GM19467 (cell line): ENCODE measurements around the gene AKAP6.

Source experiments
- ATAC-seq: cut with Tn5 transposase; IDR thresholded peaks from one replicate; pipeline ENCODE4 v1.9.1; 2021; ENCODE audit warnings: mild to moderate bottlenecking, moderate library complexity; ENCODE audit not compliant: unreplicated experiment

The AKAP6 gene

GRCh38 chr14:32473464-32473855 is 144.4 kb downstream of the AKAP6 start:
- ATAC-seq: no peak

- no peak for ATAC-seq
Observed at GRCh38 chr14:32474478-32475195, 145.5 kb downstream of the AKAP6 start.

DNA sequence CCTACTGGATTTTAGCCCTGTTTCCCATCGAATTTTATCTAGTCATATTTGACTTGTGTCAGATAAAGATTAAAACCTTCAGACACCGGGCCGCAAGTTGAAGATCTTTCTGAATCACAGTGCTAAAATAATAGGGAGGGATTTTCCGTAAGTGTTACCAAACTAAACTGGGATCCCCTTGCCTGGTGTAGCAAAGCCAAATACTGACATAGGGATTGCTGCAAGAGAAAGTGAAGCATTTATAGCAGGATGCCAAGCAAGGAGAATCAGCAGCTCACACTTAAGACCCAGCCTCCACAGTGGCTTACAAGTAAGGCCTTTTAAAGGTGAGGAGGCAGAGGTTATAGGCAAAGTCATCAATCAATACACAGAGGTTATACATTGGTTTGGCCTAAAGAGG is 147.4 kb downstream of the AKAP6 start:
- no peak for ATAC-seq

DNA sequence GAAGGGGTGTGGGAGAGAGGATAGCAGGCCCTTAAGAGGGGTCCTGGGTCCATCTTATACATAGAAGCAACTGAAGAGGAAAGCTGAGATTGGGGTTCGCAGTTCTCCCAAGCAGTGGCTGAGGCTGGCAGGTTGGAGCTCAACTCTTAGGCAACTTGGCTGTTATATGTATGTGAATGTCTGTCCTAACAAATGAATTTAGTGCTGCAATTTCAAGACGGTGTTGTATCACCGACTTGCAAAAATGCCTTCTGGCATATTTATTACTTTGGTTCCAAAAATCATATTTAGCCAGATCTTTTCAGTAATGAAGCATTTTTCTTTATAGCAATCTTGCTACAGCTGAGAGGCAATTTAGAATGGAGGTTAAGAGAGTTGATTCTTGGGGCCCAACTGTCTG is 148.3 kb downstream of the AKAP6 start:
- ATAC-seq: no peak

DNA sequence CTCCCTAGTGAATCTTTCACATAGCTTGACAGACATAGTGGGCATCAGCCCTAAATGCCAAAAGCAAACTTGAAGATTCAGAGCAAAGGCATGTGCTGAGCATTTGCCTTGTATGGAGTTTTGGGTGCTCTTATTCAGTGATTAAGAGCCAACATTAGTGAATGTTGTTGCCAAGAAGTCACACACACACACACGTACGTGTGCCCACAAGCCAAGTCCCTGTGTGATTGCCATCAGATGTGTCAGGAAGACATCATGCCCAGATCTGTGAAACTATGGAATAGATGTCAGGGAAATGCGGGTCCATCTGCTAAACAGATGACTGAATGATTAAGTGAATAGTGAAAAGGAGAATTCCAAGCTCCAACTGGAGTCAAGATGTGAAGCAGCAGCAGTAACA is 149.0 kb downstream of the AKAP6 start:
- no peak for ATAC-seq

DNA sequence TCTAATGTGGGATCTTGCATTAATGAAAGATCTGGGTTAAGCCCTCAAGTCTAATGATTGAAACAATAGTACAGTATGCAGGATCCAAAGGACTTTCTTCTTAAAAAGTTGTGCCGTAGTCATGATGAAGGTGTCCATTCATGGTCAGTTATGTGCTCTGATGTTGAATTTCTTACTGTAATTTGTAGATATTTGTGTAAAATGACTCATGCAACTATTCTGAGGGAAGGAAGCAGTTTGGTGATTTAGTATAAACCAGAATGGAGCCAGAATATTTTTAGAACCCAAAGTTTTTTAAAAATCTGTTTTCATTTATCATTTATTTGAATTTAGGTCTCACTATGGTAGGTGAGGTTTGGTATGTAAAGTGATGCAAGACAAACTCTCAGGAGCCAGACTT is 151.2 kb downstream of the AKAP6 start:
- ATAC-seq: no peak

DNA sequence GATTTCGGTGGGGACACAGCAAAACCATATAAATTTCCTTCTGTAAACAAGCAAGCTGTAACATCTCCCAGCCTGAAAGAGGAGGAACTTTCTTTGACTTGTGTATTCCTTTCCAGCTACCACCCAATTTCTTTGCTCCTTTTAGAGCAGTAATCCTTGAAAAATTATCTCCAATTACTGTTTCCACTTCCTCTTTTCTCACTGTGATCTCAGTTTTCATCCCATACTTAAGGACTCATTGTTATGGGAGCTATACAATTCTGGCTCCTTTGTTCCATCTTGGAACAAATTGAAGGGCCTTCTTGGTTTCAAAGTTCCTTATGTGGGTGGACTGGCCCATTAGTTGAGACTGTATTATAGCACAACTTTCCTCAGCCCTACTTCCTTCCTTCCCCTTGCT is 152.6 kb downstream of the AKAP6 start:
- ATAC-seq: no peak

- ATAC-seq: no peak
Observed at GRCh38 chr14:32491416-32492016, 162.4 kb downstream of the AKAP6 start.

GRCh38 chr14:32492457-32492856 is 163.4 kb downstream of the AKAP6 start:
- no peak for ATAC-seq

- ATAC-seq: no peak
Observed at GRCh38 chr14:32494609-32495434, 165.7 kb downstream of the AKAP6 start.

DNA sequence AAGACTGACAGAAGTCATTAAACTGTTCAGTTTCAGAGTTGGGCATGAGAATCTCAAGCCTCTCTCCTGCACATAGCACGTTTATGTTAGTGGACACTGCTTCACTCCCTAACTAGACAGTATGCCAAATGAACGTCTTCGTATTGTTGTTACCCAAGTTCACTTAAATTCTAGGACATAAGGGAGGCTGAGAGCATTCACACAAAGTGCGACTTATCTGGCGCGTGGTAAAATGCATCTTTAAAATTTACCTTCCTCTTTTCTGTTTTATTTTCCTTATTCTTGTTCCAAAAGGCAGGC is 166.3 kb downstream of the AKAP6 start:
- no peak for ATAC-seq

GRCh38 chr14:32497248-32497647 is 168.2 kb downstream of the AKAP6 start:
- ATAC-seq: no peak

GRCh38 chr14:32507029-32507984 is 178.2 kb downstream of the AKAP6 start:
- ATAC-seq: no peak

- no peak for ATAC-seq
Observed at GRCh38 chr14:32508281-32508680, 179.2 kb downstream of the AKAP6 start.

- ATAC-seq: no peak
Observed at GRCh38 chr14:32509632-32510187, 180.6 kb downstream of the AKAP6 start.

- no peak for ATAC-seq
Observed at GRCh38 chr14:32510815-32511214, 181.7 kb downstream of the AKAP6 start.

- no peak for ATAC-seq
Observed at GRCh38 chr14:32512348-32512747, 183.2 kb downstream of the AKAP6 start.

DNA sequence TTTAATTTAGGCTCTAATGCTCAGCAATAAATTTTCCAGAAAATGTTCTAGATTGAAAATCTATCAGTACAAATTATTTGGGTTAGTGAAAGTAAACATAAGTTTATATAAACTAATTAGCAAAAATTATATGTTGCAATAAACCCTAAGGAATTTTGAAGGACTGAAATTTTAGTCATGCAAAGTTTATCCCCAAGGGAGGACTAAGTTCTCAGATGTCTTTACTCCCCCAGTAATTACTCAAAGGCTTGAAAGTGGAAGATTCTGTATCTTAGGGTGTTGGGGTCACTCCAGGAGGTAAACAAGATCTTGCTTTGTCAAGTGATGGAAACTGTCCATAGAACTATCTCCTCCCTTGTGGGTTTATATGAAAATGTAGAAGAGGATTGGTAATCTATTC is 183.7 kb downstream of the AKAP6 start:
- no peak for ATAC-seq

GRCh38 chr14:32513571-32514009 is 184.5 kb downstream of the AKAP6 start:
- ATAC-seq: no peak

GRCh38 chr14:32514236-32514635 is 185.1 kb downstream of the AKAP6 start:
- no peak for ATAC-seq

- no peak for ATAC-seq
Observed at GRCh38 chr14:32514681-32515080, 185.6 kb downstream of the AKAP6 start.
